ENCODE measurements around the gene CDK11A.

The CDK11A gene

DNA sequence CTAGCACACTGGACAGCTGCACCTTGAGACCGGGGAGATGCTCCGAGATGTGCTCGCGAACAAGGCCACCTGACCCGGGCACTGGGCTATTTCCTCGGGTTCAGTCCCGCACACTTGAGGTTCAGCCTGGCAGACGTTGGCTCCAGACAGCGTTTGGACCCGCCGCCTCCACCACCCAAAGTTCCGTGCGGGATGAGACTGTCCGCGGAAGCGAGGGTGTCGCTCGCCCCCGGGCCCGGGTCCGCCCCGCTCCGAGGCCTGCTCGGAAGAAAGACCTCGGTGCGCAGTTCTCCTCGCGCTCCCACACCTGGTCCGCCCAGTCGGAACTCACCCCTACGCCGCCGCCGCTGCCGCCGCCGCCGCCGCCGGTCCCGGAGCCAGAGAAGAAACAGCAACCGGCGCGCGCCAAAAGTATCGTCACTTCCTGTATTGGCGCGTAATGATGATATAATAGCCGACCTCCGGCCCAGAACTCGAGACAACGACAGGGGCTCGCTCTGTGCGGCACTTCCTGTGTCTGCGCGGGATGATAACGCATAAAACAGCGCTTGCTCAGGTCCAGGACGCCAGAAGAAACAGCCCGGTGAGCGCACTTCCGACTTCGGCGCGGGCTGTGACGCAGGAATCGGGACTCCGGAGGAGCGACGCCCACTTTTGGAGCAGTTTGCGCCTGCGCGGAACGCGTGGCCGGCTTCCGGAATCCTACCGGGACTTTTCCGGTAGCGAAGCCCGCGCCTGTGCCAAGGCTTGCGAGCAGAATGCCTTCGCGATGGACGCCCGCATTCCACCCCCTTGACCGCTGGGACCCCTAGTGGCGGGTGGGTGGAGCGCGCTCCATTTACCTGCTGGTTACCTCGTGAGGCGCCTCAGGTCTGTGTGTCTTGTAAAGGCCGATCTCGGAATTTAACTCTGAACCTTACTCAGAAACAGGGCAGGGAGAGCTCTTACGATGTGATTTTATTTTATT, 65.3 kb downstream of the CDK11A start, which contains the start of gene CDK11B:
Gene CDK11B (minus strand): TSS at position 422 of the 967 bp plus-strand sequence. CDS start 1,519 bp downstream, outside the sequence.
- peak; percentile 98 for DNase-seq

All from stimulated activated CD4-positive, alpha-beta T cell treated with anti-CD3 and anti-CD28 coated beads, Interleukin-12 subunit alpha, Interleukin-12 subunit beta, amount 100 ng/mL, for 4 hours (primary cell).